Measurements from ENCODE around the gene BRME1. TPM values are rescaled to one million over a fixed set of nuclear protein-coding genes. Genes with fewer than 3 reads are reported as not detected.
A peak's percentile ranks its signal among the peaks of the same experiment; 100 is the strongest.
"Not testable (repeated sequence)": the region's sequence is repeated elsewhere in the genome, so short reads cannot be mapped to it uniquely, and the experiment has no call there.

Gene BRME1
- polyA plus RNA-seq, 1 experiment, result 0.94 TPM

DNA sequence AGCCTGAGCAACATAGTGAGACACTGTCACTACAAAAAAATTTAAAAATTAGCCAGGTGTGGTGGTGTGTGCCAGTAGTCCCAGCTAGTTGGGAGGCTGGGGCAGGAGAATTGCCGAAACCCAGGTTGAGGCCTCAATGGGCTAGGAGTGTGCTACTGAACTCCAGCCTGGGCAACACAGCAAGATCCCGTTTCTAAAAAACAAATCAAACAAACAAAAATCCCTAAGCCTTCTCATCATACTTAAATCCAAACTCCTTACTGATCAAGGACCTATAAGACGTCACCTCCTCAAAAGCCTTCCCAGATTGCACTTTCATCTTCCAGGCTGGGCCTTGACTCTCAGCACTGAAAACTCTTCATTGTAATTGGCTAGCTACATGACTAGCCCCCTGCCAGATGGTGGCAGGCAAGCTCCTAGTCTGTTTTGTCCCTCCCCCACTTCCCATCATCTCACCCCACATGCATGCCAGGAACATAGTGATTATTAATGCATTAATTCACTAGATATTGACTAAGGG is 46.5 kb downstream of the BRME1 start:
- no peak overlapping the region for H3K4me3 ChIP-seq (ENCODE audit: low read depth, low read length)
- no peaks in the 10 kb centered on the region for H3K36me3 ChIP-seq (ENCODE audit: control insufficient read depth, insufficient read depth, low read length)
- ChIA-PET CTCF (interaction anchor here (0.6 to 2.0 kb wide), 6 partner anchors 10 to 75 kb away, joined by 3 to 8 read pairs (median 4); no protein-coding TSS in a partner anchor), POLR2A (no interaction called here)
- no peak for DNase-seq (ENCODE audit: low read depth)
- TF ChIP-seq, protein P1, sequence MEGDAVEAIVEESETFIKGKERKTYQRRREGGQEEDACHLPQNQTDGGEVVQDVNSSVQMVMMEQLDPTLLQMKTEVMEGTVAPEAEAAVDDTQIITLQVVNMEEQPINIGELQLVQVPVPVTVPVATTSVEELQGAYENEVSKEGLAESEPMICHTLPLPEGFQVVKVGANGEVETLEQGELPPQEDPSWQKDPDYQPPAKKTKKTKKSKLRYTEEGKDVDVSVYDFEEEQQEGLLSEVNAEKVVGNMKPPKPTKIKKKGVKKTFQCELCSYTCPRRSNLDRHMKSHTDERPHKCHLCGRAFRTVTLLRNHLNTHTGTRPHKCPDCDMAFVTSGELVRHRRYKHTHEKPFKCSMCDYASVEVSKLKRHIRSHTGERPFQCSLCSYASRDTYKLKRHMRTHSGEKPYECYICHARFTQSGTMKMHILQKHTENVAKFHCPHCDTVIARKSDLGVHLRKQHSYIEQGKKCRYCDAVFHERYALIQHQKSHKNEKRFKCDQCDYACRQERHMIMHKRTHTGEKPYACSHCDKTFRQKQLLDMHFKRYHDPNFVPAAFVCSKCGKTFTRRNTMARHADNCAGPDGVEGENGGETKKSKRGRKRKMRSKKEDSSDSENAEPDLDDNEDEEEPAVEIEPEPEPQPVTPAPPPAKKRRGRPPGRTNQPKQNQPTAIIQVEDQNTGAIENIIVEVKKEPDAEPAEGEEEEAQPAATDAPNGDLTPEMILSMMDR (IDR thresholded peaks at IDR 0.05; ENCODE audit: insufficient read depth, low read depth, low read length), result no peak
- no peaks in the 10 kb centered on the region for H3K27me3 ChIP-seq (ENCODE audit: control insufficient read depth, insufficient read depth, low read length)

DNA sequence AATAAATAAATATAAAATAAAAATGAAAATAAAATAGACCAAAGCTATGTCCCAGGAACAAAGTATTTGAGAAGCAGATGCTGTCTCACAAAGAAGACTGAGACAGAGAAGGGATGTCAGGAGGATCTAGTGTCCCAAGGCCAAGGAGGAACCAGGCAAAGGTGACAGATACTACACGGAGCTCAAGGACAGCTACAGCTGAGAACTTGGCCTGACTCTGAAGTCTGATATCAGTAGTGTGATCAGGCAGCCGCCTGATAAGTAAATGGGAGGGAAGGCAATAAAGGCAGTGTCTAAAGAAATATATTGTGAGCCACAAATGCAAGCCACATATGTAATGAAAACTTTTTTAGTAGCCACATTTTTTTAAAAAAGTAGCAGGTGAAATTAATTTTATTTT is 49.4 kb downstream of the BRME1 start:
- no peak for DNase-seq (ENCODE audit: low read depth)
- no peaks in the 10 kb centered on the region for H3K27me3 ChIP-seq (ENCODE audit: control insufficient read depth, insufficient read depth, low read length)
- ChIA-PET POLR2A (no interaction called here), CTCF (interaction anchor here (1.2 to 1.6 kb wide), 4 partner anchors 21 to 72 kb away, joined by 3 to 4 read pairs (median 4); no protein-coding TSS in a partner anchor)
- TF ChIP-seq, protein P1 (IDR thresholded peaks at IDR 0.05; ENCODE audit: insufficient read depth, low read depth, low read length), result no peak
- no peaks in the 10 kb centered on the region for H3K36me3 ChIP-seq (ENCODE audit: control insufficient read depth, insufficient read depth, low read length)
- no peak overlapping the region for H3K4me3 ChIP-seq (ENCODE audit: low read depth, low read length)

DNA sequence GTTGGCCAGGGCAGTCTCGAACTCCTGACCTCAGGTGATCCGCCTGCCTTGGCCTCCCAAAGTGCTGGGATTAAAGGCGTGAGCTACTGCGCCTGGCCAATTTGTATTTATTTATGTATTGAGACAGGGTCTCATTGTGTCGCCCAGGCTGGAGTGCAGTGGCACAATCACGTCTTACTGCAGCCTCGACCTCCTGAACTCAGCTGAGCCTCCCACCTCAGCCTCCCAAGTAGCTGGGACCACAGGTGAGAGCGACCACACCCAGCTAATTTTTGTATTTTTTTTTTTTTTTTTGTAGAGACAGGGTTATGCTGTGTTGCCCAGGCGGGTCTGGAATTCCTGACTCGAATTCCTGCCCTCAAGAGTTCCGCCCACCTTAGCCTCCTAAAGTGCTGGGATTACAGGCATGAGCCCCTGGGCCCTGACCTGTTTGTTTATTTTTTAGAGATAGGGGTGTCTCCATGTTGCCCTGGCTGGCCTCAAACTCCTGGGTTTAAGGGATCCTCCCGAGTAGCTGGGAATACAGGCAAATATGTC is 53.7 kb downstream of the BRME1 start:
- ChIA-PET POLR2A (interaction anchor here (0.5 kb wide), 1 partner anchor 237 kb away, joined by 3 read pairs; no protein-coding TSS in a partner anchor), CTCF (interaction anchor here (0.7 to 1.9 kb wide), 4 partner anchors 9 to 221 kb away, joined by 3 to 10 read pairs (median 3); no protein-coding TSS in a partner anchor)
- H3K36me3 ChIP-seq (ENCODE audit: control insufficient read depth, insufficient read depth, low read length); DNase-seq (ENCODE audit: low read depth); H3K27me3 ChIP-seq (ENCODE audit: control insufficient read depth, insufficient read depth, low read length); H3K4me3 ChIP-seq (ENCODE audit: low read depth, low read length): not testable (repeated sequence)

DNA sequence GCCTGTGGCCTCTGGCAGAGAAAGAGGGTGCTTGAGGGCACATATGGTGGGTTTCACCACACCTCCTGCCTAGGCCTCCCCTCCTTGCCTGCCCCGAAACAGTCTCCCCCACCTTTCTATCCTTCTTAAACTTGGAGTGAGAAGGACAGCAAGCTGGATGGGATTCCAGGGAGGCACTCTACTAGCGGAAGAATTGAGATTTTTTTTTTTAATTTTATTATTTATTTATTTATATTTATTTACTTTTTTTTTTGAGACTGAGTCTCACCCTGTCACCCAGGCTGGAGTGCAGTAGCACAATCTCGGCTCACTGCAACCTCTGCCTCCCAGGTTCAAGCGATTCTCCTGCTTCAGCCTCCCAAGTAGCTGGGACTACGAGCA is 54.2 kb downstream of the BRME1 start:
- not testable (repeated sequence) for H3K27me3 ChIP-seq (ENCODE audit: control insufficient read depth, insufficient read depth, low read length); DNase-seq (ENCODE audit: low read depth); H3K4me3 ChIP-seq (ENCODE audit: low read depth, low read length); H3K36me3 ChIP-seq (ENCODE audit: control insufficient read depth, insufficient read depth, low read length)
- CTCF ChIA-PET, result interaction anchor here (0.6 to 1.9 kb wide), 6 partner anchors 10 to 689 kb away, joined by 3 to 10 read pairs (median 3); no protein-coding TSS in a partner anchor
- POLR2A ChIA-PET, result interaction anchor here (0.5 kb wide), 1 partner anchor 236 kb away, joined by 3 read pairs; no protein-coding TSS in a partner anchor

DNA sequence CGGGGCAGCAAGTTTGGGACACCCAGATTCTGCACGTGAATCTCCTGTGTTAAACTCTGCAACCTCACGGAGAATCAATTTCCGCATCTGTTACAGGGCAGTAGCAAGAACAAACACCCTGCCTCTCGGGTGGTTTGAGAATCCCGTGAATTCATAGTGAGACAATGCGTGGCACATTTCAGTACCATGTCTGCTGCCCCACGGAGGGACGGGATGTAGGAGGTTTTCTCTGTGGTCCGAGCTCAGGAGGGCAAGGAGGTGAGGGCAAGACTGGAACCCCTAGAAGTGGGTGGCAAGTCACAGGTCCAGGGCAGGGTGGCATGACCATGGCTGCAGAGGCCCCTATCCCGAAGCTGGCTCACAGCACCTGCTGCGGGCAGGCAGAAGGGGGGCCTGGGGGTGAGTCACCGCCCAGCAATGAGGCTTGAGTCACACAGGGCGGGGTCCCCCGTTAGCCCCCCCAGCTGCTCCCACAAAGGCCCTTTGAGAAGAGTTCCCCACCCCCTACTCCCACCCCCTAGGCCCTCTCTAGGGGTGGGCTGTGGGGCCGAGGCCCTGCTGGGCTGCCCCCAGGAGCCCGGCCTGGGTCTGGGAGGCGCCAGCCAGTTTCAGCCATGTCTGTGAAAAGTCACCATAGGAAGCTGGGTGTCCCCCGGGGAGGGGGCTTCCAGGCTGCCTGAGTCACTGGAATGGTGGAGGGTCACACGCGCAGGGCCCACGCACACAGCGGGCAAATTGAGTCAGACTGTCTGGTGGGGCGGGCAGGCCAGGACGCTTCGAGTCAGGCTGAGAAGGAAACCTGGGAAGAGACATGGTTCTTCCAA is 54.8 kb downstream of the BRME1 start:
- ChIA-PET CTCF (interaction anchor here (0.6 to 0.7 kb wide), 5 partner anchors 12 to 688 kb away, joined by 3 to 7 read pairs (median 3); no protein-coding TSS in a partner anchor), POLR2A (no interaction called here)
- DNase-seq (ENCODE audit: low read depth), result peak; percentile 75
- Histone ChIP-seq H3K27me3 (ENCODE audit: control insufficient read depth, insufficient read depth, low read length) (no peaks in the 10 kb centered on the region), H3K36me3 (ENCODE audit: control insufficient read depth, insufficient read depth, low read length) (no peaks in the 10 kb centered on the region), H3K4me3 (ENCODE audit: low read depth, low read length) (peak overlapping the region; percentile 28)
- TF ChIP-seq, protein P1 (IDR thresholded peaks at IDR 0.05; ENCODE audit: insufficient read depth, low read depth, low read length), result no peak

Measured in BJ (cell line).